Measurements from ENCODE around the gene SH3BP5L. TPM values are rescaled to one million over a fixed set of nuclear protein-coding genes. Genes with fewer than 3 reads are reported as not detected.

SH3BP5L gene
- total and polyA plus RNA-seq, 10 of the 15 experiments (the other 5 are each of a cell fraction or from before 2014, with no cell fraction given), result 1.1 to 22.8 (median 10.9) TPM

DNA sequence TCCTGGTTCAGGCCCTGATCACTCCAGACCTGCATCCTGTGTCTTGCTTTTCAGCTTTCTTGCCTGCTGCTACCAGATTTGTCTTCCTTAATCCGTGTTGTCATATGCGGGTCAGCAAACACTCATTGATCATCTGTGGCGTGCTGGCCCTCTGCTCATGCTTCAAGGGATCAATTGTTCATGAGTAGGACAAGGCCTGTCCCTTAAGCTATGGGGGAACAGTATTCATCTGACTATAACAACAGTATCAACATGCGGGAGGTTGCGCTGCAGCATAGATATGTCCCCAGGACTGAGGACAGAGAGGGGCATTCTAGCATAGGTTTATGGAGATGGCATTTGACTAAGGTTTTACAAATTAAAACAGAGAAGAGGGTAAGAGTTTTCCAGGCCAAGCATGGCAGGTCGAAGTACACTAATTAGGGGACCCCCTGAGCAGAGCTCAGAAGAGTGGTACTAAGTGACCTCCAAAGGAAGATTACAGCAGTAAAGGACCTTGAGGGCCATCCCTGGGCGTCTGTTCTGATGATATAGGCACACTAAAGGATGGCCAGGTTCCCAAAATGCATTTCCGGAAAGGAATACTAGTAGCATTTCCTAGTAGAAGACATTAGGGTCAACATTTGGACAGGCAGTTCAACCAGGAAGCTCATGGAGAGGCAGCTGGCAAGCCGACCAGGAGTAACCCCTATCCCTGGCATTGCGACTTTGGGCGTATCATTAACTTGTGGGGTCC, 11.5 kb upstream of the SH3BP5L start:
- DNase-seq (ENCODE audit: low read depth, low spot score) (no peak), FAIRE-seq (no peak)
- TSS peak; percentile 86 for BruUV-seq (replicated peaks)

More for the DNA sequence above, 11.5 kb upstream of the SH3BP5L start:
- H2AFZ ChIP-seq (ENCODE audit: control insufficient read depth, low read depth, low read length), result peak overlapping the region; percentile 33
- TF ChIP-seq, protein P1, sequence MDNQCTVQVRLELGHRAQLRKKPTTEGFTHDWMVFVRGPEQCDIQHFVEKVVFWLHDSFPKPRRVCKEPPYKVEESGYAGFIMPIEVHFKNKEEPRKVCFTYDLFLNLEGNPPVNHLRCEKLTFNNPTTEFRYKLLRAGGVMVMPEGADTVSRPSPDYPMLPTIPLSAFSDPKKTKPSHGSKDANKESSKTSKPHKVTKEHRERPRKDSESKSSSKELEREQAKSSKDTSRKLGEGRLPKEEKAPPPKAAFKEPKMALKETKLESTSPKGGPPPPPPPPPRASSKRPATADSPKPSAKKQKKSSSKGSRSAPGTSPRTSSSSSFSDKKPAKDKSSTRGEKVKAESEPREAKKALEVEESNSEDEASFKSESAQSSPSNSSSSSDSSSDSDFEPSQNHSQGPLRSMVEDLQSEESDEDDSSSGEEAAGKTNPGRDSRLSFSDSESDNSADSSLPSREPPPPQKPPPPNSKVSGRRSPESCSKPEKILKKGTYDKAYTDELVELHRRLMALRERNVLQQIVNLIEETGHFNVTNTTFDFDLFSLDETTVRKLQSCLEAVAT (IDR thresholded peaks at IDR 0.05), result 0 out of 2 replicates have a peak, but pooled peaks have one; percentile 37
- TF ChIP-seq NFXL1 (IDR thresholded peaks at IDR 0.05; ENCODE audit: borderline replicate concordance), result no peak
- H3K27me3 ChIP-seq (replicated peaks in 1 of 2; ENCODE audit: control insufficient read depth in 2 of 2, insufficient read depth in 2 of 2, low read length in 1 of 2), result no peaks in the 10 kb centered on the region
- in situ Hi-C loops (cut with MboI), result no loop called here
- ChIA-PET POLR2A (interaction anchor here (0.8 to 4.5 kb wide), 13 partner anchors 10 to 431 kb away, joined by 3 to 83 read pairs (median 7); partner anchors contain the start of genes OR2T2, SH3BP5L and ZNF692), CTCF (interaction anchor here (1.0 to 5.1 kb wide), 10 partner anchors 10 to 594 kb away, joined by 3 to 79 read pairs (median 4); partner anchors contain the start of genes SH3BP5L and ZNF692), SMC1A (ENCODE audit: uncharacterized antibody, unreplicated experiment) (interaction anchor here (0.8 to 5.2 kb wide), 10 partner anchors 10 to 86 kb away, joined by 3 to 48 read pairs (median 4); partner anchors contain the start of genes PGBD2, SH3BP5L and ZNF692), RAD21 (ENCODE audit: unreplicated experiment) (interaction anchor here (0.7 to 5.3 kb wide), 11 partner anchors 10 to 594 kb away, joined by 3 to 46 read pairs (median 6); partner anchors contain the start of genes SH3BP5L and ZNF692)
- intact Hi-C loops (cut with micrococcal nuclease; ENCODE audit: unreplicated experiment), result no loop called here
- peak overlapping the region; percentile 86 for H3K4me2 ChIP-seq (ENCODE audit: control insufficient read depth, insufficient read depth)
- H3K9ac ChIP-seq (ENCODE audit: control insufficient read depth, insufficient read depth, low read length), result peak overlapping the region; percentile 93
- WGBS (ENCODE audit: insufficient coverage, insufficient replicate concordance, low lambda C conversion rate, missing lambda C conversion rate), result 45% methylated on average over 11 of the region's 11 CpGs
- no peaks in the 10 kb centered on the region for H3K36me3 ChIP-seq (ENCODE audit: control insufficient read depth in 2 of 2, insufficient read depth in 2 of 2, low read length in 1 of 2)
- peaks cover 6% of the 10 kb centered on the region for H3K4me1 ChIP-seq (ENCODE audit: control insufficient read depth, insufficient read depth, low read length)
- H3K9me3 ChIP-seq (replicated peaks; ENCODE audit: control insufficient read depth, insufficient read depth, low read length), result no peaks in the 10 kb centered on the region
- ATAC-seq, result no peak
- no peaks in the 10 kb centered on the region for H4K20me1 ChIP-seq (ENCODE audit: control insufficient read depth, insufficient read depth)
- H3K79me2 ChIP-seq (ENCODE audit: control insufficient read depth, insufficient read depth, low read length), result peaks cover 33% of the 10 kb centered on the region
- H3K27ac ChIP-seq (ENCODE audit: control insufficient read depth, insufficient read depth), result peak overlapping the region; percentile 96
- H3K4me3 ChIP-seq, result peak overlapping the region; percentile 92
